Fibroblast of lung (primary cell): ENCODE results near the gene NAALADL1.

Source experiments
- EZH2 ChIP-seq: IDR thresholded peaks from 2 replicates; pipeline ENCODE4 v1.5.1; 2012; ENCODE audit warnings: low read length, control low read depth, mild to moderate bottlenecking; ENCODE audit errors: missing control alignments
- TF ChIP-seq, protein P1 (sequence below), 2 donors: IDR thresholded peaks in 1 of 2; conservative IDR thresholded peaks in 1 of 2; 1 replicate in 1 of 2; 2 replicates in 1 of 2; pipeline ENCODE4 v1.5.1; 2011 to 2012; ENCODE audit warnings: low read length in 2 of 2, control low read depth in 1 of 2, inconsistent platforms in 1 of 2, low read depth in 1 of 2, mild to moderate bottlenecking in 1 of 2

DNA sequence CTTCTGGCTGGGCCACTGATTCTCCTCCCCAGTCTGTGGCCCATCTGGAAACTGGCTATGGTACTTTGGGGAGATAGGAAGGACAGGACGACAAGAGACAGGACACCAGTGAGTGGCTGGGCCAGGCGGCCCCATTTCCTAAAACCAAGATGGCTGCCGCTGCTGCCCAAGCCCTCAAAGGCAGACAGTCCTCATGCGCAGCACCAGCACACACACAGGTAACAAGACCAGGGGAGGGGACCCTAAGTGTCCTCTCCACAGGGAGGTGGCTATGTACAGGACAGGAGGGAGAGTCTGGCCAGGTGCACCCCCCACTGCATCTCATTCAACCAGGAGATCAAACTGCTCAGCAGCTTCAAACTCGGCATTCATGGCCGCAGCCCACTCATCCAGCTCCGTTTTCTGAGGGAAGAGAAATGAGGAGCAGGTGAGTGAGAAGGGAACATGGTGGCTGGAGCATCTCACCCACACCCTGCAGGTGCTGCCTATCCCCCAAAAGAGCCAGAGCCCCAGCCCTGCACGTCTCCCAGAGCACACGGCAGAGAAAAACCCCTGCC is 20.5 kb upstream of the NAALADL1 start:
- TF ChIP-seq, protein P1, sequence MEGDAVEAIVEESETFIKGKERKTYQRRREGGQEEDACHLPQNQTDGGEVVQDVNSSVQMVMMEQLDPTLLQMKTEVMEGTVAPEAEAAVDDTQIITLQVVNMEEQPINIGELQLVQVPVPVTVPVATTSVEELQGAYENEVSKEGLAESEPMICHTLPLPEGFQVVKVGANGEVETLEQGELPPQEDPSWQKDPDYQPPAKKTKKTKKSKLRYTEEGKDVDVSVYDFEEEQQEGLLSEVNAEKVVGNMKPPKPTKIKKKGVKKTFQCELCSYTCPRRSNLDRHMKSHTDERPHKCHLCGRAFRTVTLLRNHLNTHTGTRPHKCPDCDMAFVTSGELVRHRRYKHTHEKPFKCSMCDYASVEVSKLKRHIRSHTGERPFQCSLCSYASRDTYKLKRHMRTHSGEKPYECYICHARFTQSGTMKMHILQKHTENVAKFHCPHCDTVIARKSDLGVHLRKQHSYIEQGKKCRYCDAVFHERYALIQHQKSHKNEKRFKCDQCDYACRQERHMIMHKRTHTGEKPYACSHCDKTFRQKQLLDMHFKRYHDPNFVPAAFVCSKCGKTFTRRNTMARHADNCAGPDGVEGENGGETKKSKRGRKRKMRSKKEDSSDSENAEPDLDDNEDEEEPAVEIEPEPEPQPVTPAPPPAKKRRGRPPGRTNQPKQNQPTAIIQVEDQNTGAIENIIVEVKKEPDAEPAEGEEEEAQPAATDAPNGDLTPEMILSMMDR (conservative IDR thresholded peaks at IDR 0.05 in 1 of 2, IDR thresholded peaks at IDR 0.05 in 1 of 2; ENCODE audit: low read depth in 1 of 2, low read length in 2 of 2), result no peak
- no peak for TF ChIP-seq EZH2
